ENCODE data around the gene OR2C3. TPM values are rescaled to one million over a fixed set of nuclear protein-coding genes. Genes with fewer than 3 reads are reported as not detected.

The OR2C3 gene
- polyA plus RNA-seq, 1 of the 3 experiments (the other 2 are of a cell fraction), result not detected

DNA sequence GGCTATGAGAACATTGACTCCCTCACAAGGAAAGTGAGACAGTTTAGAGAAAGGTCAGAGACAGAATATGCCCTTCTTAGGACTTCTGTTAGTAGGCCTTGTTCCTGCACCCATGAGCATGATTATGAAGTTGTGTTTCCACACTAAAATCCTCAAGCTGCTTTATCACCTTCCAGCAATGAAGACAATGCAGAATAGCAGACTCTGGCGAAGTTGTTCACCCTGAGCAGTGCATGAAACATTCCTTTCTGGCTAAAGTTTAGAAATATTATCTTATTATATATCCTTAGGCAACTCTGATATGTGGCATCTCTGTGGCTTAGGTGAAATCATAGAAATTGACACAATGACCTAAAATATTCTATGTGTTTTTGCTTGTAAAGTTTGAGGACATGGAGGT is 38.0 kb upstream of the OR2C3 start (continued):
- TF ChIP-seq, protein P1, sequence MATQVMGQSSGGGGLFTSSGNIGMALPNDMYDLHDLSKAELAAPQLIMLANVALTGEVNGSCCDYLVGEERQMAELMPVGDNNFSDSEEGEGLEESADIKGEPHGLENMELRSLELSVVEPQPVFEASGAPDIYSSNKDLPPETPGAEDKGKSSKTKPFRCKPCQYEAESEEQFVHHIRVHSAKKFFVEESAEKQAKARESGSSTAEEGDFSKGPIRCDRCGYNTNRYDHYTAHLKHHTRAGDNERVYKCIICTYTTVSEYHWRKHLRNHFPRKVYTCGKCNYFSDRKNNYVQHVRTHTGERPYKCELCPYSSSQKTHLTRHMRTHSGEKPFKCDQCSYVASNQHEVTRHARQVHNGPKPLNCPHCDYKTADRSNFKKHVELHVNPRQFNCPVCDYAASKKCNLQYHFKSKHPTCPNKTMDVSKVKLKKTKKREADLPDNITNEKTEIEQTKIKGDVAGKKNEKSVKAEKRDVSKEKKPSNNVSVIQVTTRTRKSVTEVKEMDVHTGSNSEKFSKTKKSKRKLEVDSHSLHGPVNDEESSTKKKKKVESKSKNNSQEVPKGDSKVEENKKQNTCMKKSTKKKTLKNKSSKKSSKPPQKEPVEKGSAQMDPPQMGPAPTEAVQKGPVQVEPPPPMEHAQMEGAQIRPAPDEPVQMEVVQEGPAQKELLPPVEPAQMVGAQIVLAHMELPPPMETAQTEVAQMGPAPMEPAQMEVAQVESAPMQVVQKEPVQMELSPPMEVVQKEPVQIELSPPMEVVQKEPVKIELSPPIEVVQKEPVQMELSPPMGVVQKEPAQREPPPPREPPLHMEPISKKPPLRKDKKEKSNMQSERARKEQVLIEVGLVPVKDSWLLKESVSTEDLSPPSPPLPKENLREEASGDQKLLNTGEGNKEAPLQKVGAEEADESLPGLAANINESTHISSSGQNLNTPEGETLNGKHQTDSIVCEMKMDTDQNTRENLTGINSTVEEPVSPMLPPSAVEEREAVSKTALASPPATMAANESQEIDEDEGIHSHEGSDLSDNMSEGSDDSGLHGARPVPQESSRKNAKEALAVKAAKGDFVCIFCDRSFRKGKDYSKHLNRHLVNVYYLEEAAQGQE (IDR thresholded peaks at IDR 0.05; ENCODE audit: low read depth, low read length), result no peak
- TF ChIP-seq GATA2 (CRISPR knock-in tag; IDR thresholded peaks at IDR 0.05), result no peak

DNA sequence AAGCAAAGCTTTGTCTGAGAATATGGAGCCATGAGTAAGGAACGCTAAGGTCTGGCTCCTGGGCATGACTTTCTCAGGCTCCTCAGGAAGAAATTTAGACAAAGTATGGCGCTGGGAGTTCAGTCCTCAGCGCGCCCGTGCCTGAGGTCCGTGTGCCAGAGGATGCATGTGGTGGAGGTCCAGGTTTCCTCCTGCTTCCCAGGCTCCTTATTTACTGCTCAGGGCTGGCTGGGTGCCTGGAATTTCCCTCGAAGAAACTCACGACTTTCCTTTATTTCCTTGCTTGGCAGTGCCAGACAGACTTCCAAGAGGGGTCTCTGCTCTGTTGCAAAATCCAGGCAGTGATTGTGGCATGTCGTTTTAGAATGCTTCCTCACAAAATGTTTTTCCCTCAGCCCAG is 26.0 kb upstream of the OR2C3 start:
- H3K4me2 ChIP-seq, result no peak overlapping the region
- no peaks in the 10 kb centered on the region for H3K9me3 ChIP-seq
- POLR2A ChIA-PET, result interaction anchor here (0.6 kb wide), 1 partner anchor 199 kb away, joined by 4 read pairs; no protein-coding TSS in a partner anchor
- no peak overlapping the region for H3K9ac ChIP-seq
- H3F3A ChIP-seq (replicated peaks; ENCODE audit: insufficient read depth), result no peaks in the 10 kb centered on the region
- H3K27ac ChIP-seq (ENCODE audit: low read depth in 2 of 2, low read length in 1 of 2), result no peak overlapping the region
- peak overlapping the region; percentile 36; the same call in 1 of the 2 replicates for H2AFZ ChIP-seq (ENCODE audit: low read depth)
- H3K27me3 ChIP-seq (ENCODE audit: insufficient read depth), result no peaks in the 10 kb centered on the region
- H3K9me2 ChIP-seq, result no peaks in the 10 kb centered on the region
- CTCF ChIA-PET, result no interaction called here
- no peaks in the 10 kb centered on the region for H3K4me1 ChIP-seq (ENCODE audit: control insufficient read depth in 1 of 2, insufficient read depth in 2 of 2, low read depth in 1 of 2, low read length in 1 of 2)
- H4K20me1 ChIP-seq (ENCODE audit: insufficient read depth), result no peaks in the 10 kb centered on the region
- no peak overlapping the region for H3K4me3 ChIP-seq (ENCODE audit: low read depth in 2 of 2, low read length in 1 of 2)
- 22% methylated on average over 8 of the region's 9 CpGs for WGBS (ENCODE audit: low lambda C conversion rate)
- DNase-seq, result no peak
- TF ChIP-seq, protein P2, sequence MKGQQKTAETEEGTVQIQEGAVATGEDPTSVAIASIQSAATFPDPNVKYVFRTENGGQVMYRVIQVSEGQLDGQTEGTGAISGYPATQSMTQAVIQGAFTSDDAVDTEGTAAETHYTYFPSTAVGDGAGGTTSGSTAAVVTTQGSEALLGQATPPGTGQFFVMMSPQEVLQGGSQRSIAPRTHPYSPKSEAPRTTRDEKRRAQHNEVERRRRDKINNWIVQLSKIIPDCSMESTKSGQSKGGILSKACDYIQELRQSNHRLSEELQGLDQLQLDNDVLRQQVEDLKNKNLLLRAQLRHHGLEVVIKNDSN (IDR thresholded peaks at IDR 0.05; ENCODE audit: borderline replicate concordance, low read depth), result no peak
- TF ChIP-seq RXRA (IDR thresholded peaks at IDR 0.05; ENCODE audit: borderline replicate concordance, low read depth) (no peak), RFX5 (IDR thresholded peaks at IDR 0.05; ENCODE audit: low read length) (no peak), MEF2A (IDR thresholded peaks at IDR 0.05; ENCODE audit: borderline replicate concordance, low read depth) (no peak), FOXJ3 (CRISPR knock-in tag; IDR thresholded peaks at IDR 0.05) (no peak), SMC3 (IDR thresholded peaks at IDR 0.05; ENCODE audit: low read depth, low read length) (no peak), YY1 (IDR thresholded peaks at IDR 0.05; ENCODE audit: low read depth) (no peak)
- TF ChIP-seq, protein P3, sequence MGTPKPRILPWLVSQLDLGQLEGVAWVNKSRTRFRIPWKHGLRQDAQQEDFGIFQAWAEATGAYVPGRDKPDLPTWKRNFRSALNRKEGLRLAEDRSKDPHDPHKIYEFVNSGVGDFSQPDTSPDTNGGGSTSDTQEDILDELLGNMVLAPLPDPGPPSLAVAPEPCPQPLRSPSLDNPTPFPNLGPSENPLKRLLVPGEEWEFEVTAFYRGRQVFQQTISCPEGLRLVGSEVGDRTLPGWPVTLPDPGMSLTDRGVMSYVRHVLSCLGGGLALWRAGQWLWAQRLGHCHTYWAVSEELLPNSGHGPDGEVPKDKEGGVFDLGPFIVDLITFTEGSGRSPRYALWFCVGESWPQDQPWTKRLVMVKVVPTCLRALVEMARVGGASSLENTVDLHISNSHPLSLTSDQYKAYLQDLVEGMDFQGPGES (IDR thresholded peaks at IDR 0.05; ENCODE audit: low read depth, low read length), result no peak
- TF ChIP-seq, protein P4, sequence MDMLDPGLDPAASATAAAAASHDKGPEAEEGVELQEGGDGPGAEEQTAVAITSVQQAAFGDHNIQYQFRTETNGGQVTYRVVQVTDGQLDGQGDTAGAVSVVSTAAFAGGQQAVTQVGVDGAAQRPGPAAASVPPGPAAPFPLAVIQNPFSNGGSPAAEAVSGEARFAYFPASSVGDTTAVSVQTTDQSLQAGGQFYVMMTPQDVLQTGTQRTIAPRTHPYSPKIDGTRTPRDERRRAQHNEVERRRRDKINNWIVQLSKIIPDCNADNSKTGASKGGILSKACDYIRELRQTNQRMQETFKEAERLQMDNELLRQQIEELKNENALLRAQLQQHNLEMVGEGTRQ (IDR thresholded peaks at IDR 0.05; ENCODE audit: borderline replicate concordance, low read depth, low read length), result no peak
- no peaks in the 10 kb centered on the region for H3K36me3 ChIP-seq (replicated peaks in 1 of 2; ENCODE audit: control insufficient read depth in 1 of 2, insufficient read depth in 2 of 2, low read length in 1 of 2)
- no peaks in the 10 kb centered on the region for H3K79me2 ChIP-seq (ENCODE audit: insufficient read depth)

Data from SK-N-SH (cell line).